RWPE2 (cell line): ENCODE data around the gene CTTNBP2NL.

Experiments used
- ATAC-seq: fragments of 200-7000 bp; cut with Tn5 transposase; 3 replicates; pipeline ENCODE4 v1.9.1; 2021; ENCODE audit warnings: low read depth
- DNase-seq: peaks from one replicate; pipeline ENCODE4 v3.0.0-alpha.2; 2020; ENCODE audit warnings: low spot score
- H3K27ac ChIP-seq: fragments of 450-650 bp; 2 replicates; pipeline ENCODE4 v1.5.1; 2017; ENCODE audit warnings: mild to moderate bottlenecking; ENCODE audit not compliant: poor library complexity, severe bottlenecking
- H3K27me3 ChIP-seq: fragments of 250-450 bp; sonication (Bioruptor Pico); 2 replicates; pipeline ENCODE4 v1.5.1; 2021; ENCODE audit warnings: mild to moderate bottlenecking, moderate library complexity; ENCODE audit not compliant: insufficient read depth, poor library complexity, severe bottlenecking
- H3K36me3 ChIP-seq: fragments of 250-450 bp; sonication (Bioruptor Pico); 2 replicates; pipeline ENCODE4 v1.5.1; 2020; ENCODE audit warnings: low read depth, mild to moderate bottlenecking, moderate library complexity
- H3K4me1 ChIP-seq: fragments of 250-450 bp; sonication (Bioruptor Pico); 2 replicates; pipeline ENCODE4 v1.5.1; 2021; ENCODE audit warnings: mild to moderate bottlenecking, moderate library complexity; ENCODE audit not compliant: insufficient read depth, poor library complexity, severe bottlenecking
- H3K4me3 ChIP-seq: fragments of 250-450 bp; sonication (Bioruptor Pico); 2 replicates; pipeline ENCODE4 v1.5.1; 2021; ENCODE audit warnings: mild to moderate bottlenecking, moderate library complexity; ENCODE audit not compliant: severe bottlenecking
- H3K9me3 ChIP-seq: fragments of 250-450 bp; sonication (Bioruptor Pico); 2 replicates; pipeline ENCODE4 v1.5.1; 2021; ENCODE audit warnings: mild to moderate bottlenecking, moderate library complexity; ENCODE audit not compliant: severe bottlenecking
- CTCF ChIP-seq: fragments of 450-650 bp; IDR thresholded peaks from one replicate; pipeline ENCODE4 v1.5.1; 2017; ENCODE audit warnings: mild to moderate bottlenecking, moderate library complexity; ENCODE audit not compliant: poor library complexity, severe bottlenecking

Gene CTTNBP2NL

DNA sequence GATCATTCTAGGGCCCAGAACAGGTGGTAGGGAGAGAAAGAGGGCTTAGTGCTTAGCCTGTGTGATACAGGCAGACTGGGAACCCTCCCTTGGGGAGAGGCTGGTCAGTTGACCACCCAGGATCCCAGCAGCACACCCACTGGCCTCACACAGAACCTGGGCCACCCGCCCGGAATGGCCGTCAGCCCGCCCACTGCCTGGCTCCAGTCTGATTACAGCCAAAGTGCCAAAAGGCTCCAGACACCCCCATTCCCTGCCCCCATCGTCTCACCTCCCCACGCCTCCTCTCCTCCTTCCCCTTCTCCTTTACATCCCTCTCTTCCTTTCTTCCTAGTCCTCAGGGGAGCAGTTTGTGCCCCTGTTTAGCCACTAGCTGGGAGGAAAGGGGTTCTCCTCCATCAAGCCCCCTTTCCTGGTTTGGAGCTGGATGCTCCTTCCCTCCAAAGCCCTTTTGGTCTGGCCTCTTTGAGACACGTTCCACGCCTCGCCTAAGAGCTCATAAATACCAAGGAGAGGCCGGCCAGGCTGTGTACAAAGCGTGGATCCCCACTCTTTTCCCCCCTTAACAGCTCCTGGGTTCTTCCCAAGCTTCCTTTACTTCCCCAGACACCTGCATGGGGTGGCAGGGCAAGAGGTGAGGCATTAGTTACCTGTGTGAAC is 108.1 kb downstream of the CTTNBP2NL start:
- peaks cover 4% of the 10 kb centered on the region for H3K4me1 ChIP-seq
- H3K27ac ChIP-seq, result no peak overlapping the region
- ATAC-seq (no peak), DNase-seq (no peak)
- H3K36me3 ChIP-seq, result no peaks in the 10 kb centered on the region
- no peak overlapping the region for H3K4me3 ChIP-seq
- H3K27me3 ChIP-seq, result no peaks in the 10 kb centered on the region
- H3K9me3 ChIP-seq, result no peaks in the 10 kb centered on the region
- TF ChIP-seq CTCF, result no peak

GRCh38 chr1:112504661-112505399 is 108.8 kb downstream of the CTTNBP2NL start:
- H3K27ac ChIP-seq, result no peak overlapping the region
- no peak for DNase-seq
- no peaks in the 10 kb centered on the region for H3K9me3 ChIP-seq
- H3K4me3 ChIP-seq, result no peak overlapping the region
- H3K4me1 ChIP-seq, result peaks cover 4% of the 10 kb centered on the region
- no peak for ATAC-seq
- no peak for TF ChIP-seq CTCF
- H3K27me3 ChIP-seq, result no peaks in the 10 kb centered on the region
- no peaks in the 10 kb centered on the region for H3K36me3 ChIP-seq

- Histone ChIP-seq H3K36me3 (no peaks in the 10 kb centered on the region), H3K4me3 (no peak overlapping the region), H3K27me3 (no peaks in the 10 kb centered on the region), H3K4me1 (peaks cover 4% of the 10 kb centered on the region), H3K27ac (no peak overlapping the region), H3K9me3 (no peaks in the 10 kb centered on the region)
- TF ChIP-seq CTCF, result no peak
- DNase-seq, result no peak
- no peak for ATAC-seq
These were observed 109.4 kb downstream of the CTTNBP2NL start for GRCh38 chr1:112505400-112505785.

- no peak overlapping the region for H3K27ac ChIP-seq
- no peak for TF ChIP-seq CTCF
- no peaks in the 10 kb centered on the region for H3K9me3 ChIP-seq
- no peak for DNase-seq
- ATAC-seq, result no peak
- no peaks in the 10 kb centered on the region for H3K27me3 ChIP-seq
- peaks cover 4% of the 10 kb centered on the region for H3K4me1 ChIP-seq
- no peak overlapping the region for H3K4me3 ChIP-seq
- H3K36me3 ChIP-seq, result no peaks in the 10 kb centered on the region
These were observed 109.9 kb downstream of the CTTNBP2NL start for GRCh38 chr1:112505878-112506277.

DNA sequence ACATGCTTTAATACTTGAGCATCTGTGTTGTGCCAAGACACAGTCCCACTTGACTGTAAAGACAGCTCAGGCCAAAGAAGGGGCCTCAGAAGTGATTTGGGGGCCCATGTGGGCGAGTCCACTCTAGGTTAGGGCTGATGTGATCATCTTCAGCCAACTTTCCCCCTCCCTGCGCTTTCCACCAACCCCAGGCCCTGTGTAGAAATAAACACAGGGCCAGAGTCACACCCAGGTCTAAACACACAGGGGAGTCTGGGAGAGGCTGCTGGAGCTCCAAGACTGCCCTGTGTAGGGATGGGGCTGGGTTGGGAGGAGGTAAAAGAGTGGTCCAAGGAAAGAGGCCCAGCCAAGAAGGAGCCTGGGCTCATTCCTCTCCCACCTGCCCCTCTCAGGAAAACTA is 110.3 kb downstream of the CTTNBP2NL start:
- Histone ChIP-seq H3K4me1 (peaks cover 4% of the 10 kb centered on the region), H3K36me3 (no peaks in the 10 kb centered on the region), H3K27ac (no peak overlapping the region), H3K9me3 (no peaks in the 10 kb centered on the region), H3K4me3 (no peak overlapping the region), H3K27me3 (no peaks in the 10 kb centered on the region)
- ATAC-seq (no peak), DNase-seq (no peak)
- TF ChIP-seq CTCF, result no peak
